Thyroid gland (tissue), 4 donors: ENCODE results near the gene PDE6C.

Source experiments
- CTCF ChIP-seq, 6 experiments: fragments of 200-600 bp in 3 of 6; fragments of 450-650 bp in 3 of 6; sonication (generic) in 3 of 6; IDR thresholded peaks; one replicate each; pipeline ENCODE4 v1.5.1; 2016 to 2019; ENCODE audit warnings: antibody characterized with exemption in 6 of 6, mild to moderate bottlenecking in 2 of 6, inconsistent platforms in 1 of 6, moderate library complexity in 1 of 6
- POLR2A ChIP-seq, 2 donors: fragments of 450-650 bp; IDR thresholded peaks; one replicate each; pipeline ENCODE4 v1.6.1; 2017; ENCODE audit warnings: antibody characterized with exemption in 2 of 2, mild to moderate bottlenecking in 2 of 2, moderate library complexity in 1 of 2

- TF ChIP-seq CTCF (IDR thresholded peaks at IDR 0.05), result no peak
- TF ChIP-seq POLR2A (IDR thresholded peaks at IDR 0.05), result no peak
Measured at GRCh38 chr10:93566435-93567276, 45.7 kb upstream of the PDE6C start, which contains the start of gene FFAR4.
